ENCODE data around the gene IGFBP6.
"Not testable (repeated sequence)": the region's sequence is repeated elsewhere in the genome, so short reads cannot be mapped to it uniquely, and the experiment has no call there.

The IGFBP6 gene

GRCh38 chr12:53096759-53097158 is 708 bp upstream of the IGFBP6 start:
- no peak for DNase-seq (ENCODE audit: low read depth)

- DNase-seq (ENCODE audit: low read depth): no peak
Observed at GRCh38 chr12:53097207-53097563, 282 bp upstream of the IGFBP6 start.

GRCh38 chr12:53098354-53098981 is 1.0 kb downstream of the IGFBP6 start:
- DNase-seq (ENCODE audit: low read depth): no peak

DNA sequence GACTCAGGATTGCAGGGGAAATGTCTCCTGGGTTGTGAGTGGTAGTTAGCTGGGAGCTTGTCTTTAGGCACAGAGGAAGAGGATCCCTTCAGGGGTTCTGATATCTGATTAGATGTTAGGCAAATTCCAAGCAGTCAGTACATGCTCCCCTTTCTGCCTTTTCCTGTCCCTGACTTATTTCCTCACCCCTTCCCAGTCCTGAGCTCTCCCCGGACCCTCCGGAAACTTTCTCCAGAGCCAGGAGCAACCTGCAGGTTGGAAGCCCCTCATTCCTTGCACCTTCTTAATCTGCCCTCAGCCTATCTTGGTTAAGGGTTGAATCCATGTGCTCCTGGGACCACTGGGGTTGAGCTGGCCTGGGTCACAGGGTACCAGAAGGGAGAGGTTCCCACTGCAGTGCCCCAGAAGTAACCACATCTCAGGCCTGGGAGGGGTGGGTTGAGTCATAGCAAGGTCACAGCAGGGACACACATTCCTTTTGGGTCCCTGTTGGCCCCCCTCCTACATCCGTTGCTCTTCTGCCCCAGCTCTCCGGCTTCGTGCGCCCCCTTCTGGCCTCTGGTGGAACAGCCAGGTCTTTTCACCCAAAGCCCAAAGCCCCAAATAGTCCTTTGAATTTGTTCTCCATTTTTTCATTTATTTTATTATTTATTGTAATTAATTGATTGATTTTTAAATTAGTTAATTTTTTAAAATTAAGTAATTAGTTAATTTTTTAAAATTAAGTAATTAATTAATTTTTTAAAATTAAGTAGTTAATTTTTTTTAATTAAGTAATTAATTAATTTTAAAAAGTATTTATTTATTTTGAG is 1.8 kb downstream of the IGFBP6 start:
- peak; percentile 67 for DNase-seq (ENCODE audit: low read depth)

DNA sequence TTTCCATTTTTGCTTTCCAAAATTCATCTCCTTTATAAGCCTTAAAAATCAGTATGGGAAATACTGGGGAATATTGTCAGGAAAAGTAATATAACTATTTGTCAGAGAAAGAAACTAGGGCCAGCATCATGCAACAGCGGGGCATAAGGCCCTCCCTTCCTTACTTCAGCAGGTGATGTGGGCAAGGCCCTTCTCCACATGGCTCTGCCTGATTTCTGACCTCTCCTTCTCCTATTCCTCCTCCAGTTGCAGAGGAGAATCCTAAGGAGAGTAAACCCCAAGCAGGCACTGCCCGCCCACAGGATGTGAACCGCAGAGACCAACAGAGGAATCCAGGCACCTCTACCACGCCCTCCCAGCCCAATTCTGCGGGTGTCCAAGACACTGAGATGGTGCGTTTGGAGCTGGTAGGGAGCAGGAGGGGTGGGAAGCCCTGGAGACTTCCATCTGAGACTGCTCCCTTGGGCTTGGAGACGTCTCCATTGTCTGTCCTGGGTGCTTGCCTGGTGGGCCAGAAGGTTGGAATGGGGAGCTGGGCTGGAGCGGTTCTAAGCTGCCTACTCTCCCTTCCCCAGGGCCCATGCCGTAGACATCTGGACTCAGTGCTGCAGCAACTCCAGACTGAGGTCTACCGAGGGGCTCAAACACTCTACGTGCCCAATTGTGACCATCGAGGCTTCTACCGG is 3.1 kb downstream of the IGFBP6 start:
- no peak for DNase-seq (ENCODE audit: low read depth)

DNA sequence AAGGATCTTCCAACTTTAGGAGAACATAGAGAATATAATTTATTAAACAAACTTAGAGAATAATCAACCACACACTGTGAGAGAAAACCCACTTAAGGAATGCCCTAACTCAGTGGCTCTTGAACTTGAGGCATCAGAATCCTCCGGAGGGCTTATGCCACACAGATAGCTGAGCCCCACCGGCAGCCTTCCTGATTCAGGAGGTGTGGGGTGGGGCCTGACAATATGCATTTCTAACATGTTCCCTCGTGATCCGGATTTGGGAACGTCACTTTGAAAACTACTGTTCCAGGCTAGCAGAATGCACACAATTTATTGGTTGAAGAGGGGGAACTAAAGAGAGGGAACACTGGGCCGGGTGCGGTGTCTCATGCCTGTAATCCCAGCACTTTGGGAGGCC is 3.8 kb downstream of the IGFBP6 start:
- no peak for DNase-seq (ENCODE audit: low read depth)

GRCh38 chr12:53101931-53102781 is 4.7 kb downstream of the IGFBP6 start:
- DNase-seq (ENCODE audit: low read depth): no peak

GRCh38 chr12:53102883-53103807 is 5.7 kb downstream of the IGFBP6 start, which contains the start of gene SOAT2:
Gene SOAT2 (plus strand): TSS chr12:53103486. CDS start chr12:53103578, 92 bp downstream.
- no peak for DNase-seq (ENCODE audit: low read depth)

DNA sequence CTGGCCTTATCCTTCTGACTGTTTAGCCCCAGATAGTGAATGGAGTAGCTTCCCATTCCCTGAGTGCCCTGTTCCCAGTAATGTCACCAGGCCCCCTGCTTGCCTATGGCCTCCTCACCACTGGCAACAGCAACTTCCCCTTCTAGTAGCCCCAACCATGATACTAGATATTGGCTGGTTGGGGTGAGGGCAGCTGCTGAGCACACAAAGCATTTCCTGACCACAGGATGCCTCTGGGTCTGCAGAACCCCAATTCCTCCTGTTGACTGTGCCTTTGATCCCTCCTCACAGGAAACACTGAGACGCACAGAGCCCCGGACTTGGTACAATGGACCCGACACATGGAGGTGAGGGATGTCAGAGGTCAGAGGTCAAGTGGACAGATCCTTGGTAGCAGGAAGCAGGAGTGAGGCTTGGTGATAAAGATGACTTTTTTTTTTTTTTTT is 6.4 kb downstream of the IGFBP6 start:
- DNase-seq (ENCODE audit: low read depth): no peak

DNA sequence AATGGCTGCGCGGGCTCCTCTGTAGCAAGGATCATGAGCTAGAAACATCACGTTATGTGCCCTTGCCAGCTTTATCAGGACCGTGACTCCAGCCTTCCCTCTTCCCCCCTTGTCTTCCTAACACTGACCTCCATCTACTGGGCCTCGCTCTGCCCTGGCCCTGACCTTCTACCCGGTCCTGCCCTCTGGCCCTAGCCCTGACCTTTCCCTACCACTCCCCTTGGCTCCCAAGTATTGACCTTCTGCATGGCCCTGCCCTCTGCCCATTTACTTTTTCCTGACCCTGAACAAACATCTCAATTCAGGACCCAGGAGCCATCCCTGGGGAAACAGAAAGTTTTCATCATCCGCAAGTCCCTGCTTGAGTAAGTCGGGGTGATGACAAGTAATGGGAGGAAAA is 7.8 kb downstream of the IGFBP6 start:
- DNase-seq (ENCODE audit: low read depth): no peak

GRCh38 chr12:53105712-53106439 is 8.4 kb downstream of the IGFBP6 start:
- DNase-seq (ENCODE audit: low read depth): no peak

DNA sequence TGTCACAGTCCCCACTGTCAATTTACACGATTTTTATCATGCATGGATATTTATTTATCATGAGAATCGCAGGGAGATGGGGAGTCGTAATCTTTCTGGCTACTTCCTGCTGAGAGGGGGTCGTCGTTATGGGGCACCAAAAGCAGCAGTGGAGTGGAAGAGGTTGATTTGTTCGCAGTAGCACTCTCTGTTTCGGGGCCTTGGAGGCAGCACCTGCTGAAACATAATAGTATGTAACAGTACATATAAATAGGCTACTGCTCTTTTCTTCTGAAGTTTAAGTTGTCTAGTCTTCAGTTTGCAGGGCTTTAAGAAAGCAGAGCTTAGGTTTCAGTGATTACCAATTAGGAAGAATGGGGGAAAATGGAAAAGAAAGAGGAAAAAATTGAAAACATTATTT is 9.7 kb downstream of the IGFBP6 start:
- DNase-seq (ENCODE audit: low read depth): no peak

DNA sequence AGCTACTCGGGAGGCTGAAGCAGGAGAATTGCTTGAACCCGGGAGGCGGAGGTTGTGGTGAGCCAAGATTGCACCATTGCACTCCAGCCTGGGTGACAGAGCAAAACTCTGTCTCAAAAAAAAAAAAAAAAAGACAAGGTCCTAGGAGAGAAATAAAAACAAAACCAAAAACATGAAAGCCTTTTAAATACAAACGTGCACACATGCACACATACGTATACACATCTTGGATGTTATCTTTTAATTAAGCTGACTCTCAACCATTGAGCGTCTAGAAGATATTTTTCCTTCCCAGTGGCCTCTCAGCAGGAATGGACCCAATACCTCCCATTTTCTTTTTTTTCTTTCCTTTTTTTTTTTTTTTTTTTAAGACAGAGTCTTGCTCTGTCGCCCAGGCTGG is 15.0 kb downstream of the IGFBP6 start:
- DNase-seq (ENCODE audit: low read depth): not testable (repeated sequence)

DNA sequence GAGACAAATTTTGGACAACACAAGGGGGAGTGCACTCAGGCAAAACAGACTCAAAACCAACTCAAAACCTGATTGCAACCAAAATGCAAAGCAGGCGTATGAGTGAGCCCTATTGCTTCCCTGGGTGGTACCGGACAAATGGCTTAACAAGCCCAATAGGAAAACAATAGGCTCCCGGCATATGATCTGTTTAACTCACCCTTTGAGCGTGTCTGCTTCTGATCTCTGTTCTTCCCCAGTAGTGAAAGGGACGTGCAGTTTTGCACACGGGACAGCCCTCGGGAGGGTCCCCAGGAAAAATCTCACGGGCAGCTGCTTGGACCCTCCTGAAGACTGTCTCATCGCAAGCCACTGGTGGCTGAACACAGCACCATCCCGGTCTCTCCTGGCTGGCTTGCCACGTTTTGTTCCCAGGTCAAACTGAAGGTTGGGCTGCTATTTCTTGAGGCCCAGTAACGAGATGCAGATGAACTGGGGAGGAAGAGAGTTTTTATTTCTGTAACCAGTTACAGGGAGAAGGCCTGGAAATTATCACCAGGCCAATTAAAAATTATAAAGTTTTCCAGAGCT is 15.8 kb downstream of the IGFBP6 start:
- no peak for DNase-seq (ENCODE audit: low read depth)

- DNase-seq (ENCODE audit: low read depth): no peak
Observed at GRCh38 chr12:53113951-53114350, 16.5 kb downstream of the IGFBP6 start.

- no peak for DNase-seq (ENCODE audit: low read depth)
Observed at GRCh38 chr12:53115112-53115890, 17.8 kb downstream of the IGFBP6 start.

GRCh38 chr12:53115891-53116648 is 18.6 kb downstream of the IGFBP6 start:
- no peak for DNase-seq (ENCODE audit: low read depth)

GRCh38 chr12:53118751-53119300 is 21.4 kb downstream of the IGFBP6 start:
- no peak for DNase-seq (ENCODE audit: low read depth)

All from T-helper 22 cell (primary cell).